OCI-LY7 (cell line): Measurements from ENCODE around the gene SPATA32. TPM values are rescaled to one million over a fixed set of nuclear protein-coding genes. Genes with fewer than 3 reads are reported as not detected.

ENCODE experiments used
- BruUV-seq: library from RNA; stranded (reverse); fragments of 400-500 nt; replicated peaks from 2 replicates; lab custom pipeline; 2021; lab: Mats Ljungman, UMichigan
- CTCF ChIA-PET: fragments of 300-600 bp; sonication (Branson Sonifier 250); formaldehyde crosslinking; loops from one replicate; lab custom pipeline; 2022; ENCODE audit warnings: antibody characterized with exemption; ENCODE audit not compliant: unreplicated experiment; lab: Charles Lee
- POLR2A ChIA-PET: fragments of 300-600 bp; sonication (Branson Sonifier 250); formaldehyde crosslinking; loops from one replicate; lab custom pipeline; 2022; ENCODE audit warnings: antibody characterized with exemption; lab: Charles Lee
- DNase-seq: peaks from one replicate; pipeline ENCODE4 v3.0.0-alpha.2; 2015; ENCODE audit warnings: low spot score
- H2AFZ ChIP-seq: fragments of 200-600 bp; sonication (generic), shearing (Covaris generic); 2 replicates; pipeline ENCODE4 v1.6.1; 2014; ENCODE audit warnings: mild to moderate bottlenecking, antibody characterized with exemption, low read length, moderate library complexity
- H3K27ac ChIP-seq: fragments of 200-600 bp; sonication (generic); 2 replicates; pipeline ENCODE4 v1.5.1; 2014; ENCODE audit warnings: mixed run types, low read depth, mild to moderate bottlenecking, moderate library complexity, low read length, inconsistent platforms; ENCODE audit not compliant: poor library complexity, severe bottlenecking
- H3K36me3 ChIP-seq: fragments of 200-600 bp; sonication (generic); 2 replicates; pipeline ENCODE4 v1.6.1; 2014; ENCODE audit warnings: mild to moderate bottlenecking, antibody characterized with exemption, low read length, moderate library complexity, mixed read lengths; ENCODE audit not compliant: insufficient read depth
- H3K4me1 ChIP-seq: fragments of 200-600 bp; sonication (generic); 2 replicates; pipeline ENCODE4 v1.5.1; 2014; ENCODE audit warnings: mild to moderate bottlenecking, low read length; ENCODE audit not compliant: insufficient read depth, poor library complexity, severe bottlenecking
- H3K4me2 ChIP-seq: fragments of 200-600 bp; sonication (generic); 2 replicates; pipeline ENCODE4 v1.6.1; 2014; ENCODE audit warnings: mild to moderate bottlenecking, low read length
- H3K4me3 ChIP-seq: fragments of 200-600 bp; sonication (generic); 2 replicates; pipeline ENCODE4 v1.5.1; 2014; ENCODE audit warnings: mild to moderate bottlenecking, low read depth, low read length; ENCODE audit not compliant: poor library complexity, severe bottlenecking
- H3K79me2 ChIP-seq: fragments of 200-600 bp; sonication (generic); 2 replicates; pipeline ENCODE4 v1.6.1; 2016; ENCODE audit warnings: low read depth, mild to moderate bottlenecking, low read length, moderate library complexity, mixed read lengths; ENCODE audit not compliant: insufficient read depth
- H3K9me2 ChIP-seq: fragments of 200-600 bp; sonication (generic); 2 replicates; pipeline ENCODE4 v1.6.1; 2016; ENCODE audit warnings: mild to moderate bottlenecking, low read length, mixed read lengths; ENCODE audit not compliant: insufficient read depth
- H3K9me3 ChIP-seq: fragments of 200-600 bp; sonication (generic); 2 replicates; pipeline ENCODE4 v1.6.1; 2014; ENCODE audit warnings: mild to moderate bottlenecking, mixed run types, low read length, mixed read lengths
- H4K20me1 ChIP-seq: fragments of 200-600 bp; sonication (generic); 2 replicates; pipeline ENCODE4 v1.6.1; 2014; ENCODE audit warnings: mild to moderate bottlenecking, antibody characterized with exemption, low read length, moderate library complexity, mixed read lengths; ENCODE audit not compliant: insufficient read depth
- CTCF ChIP-seq: fragments of 200-600 bp; sonication (generic); conservative IDR thresholded peaks from 2 replicates; pipeline ENCODE4 v1.5.1; 2014; ENCODE audit warnings: mild to moderate bottlenecking, antibody characterized with exemption, low read length, moderate library complexity, mixed read lengths
- EZH2phosphoT487 ChIP-seq: fragments of 200-600 bp; sonication (generic); IDR thresholded peaks from 2 replicates; pipeline ENCODE4 v1.6.1; 2018; ENCODE audit warnings: low read depth, borderline replicate concordance, mild to moderate bottlenecking, mixed run types, antibody characterized with exemption, low read length, moderate library complexity, mixed read lengths
- intact Hi-C: fragments of 100-400 bp; cut with micrococcal nuclease; formaldehyde crosslinking; loops from one replicate; pipeline ENCODE4 v1.10.0; 2022; ENCODE audit not compliant: unreplicated experiment
- total RNA-seq, 2 experiments: library from RNA; depleted of rRNA in 1 of 2; stranded (reverse); fragments of >200 nt in 1 of 2; shearing (Covaris generic) in 1 of 2; gene quantifications; 2 replicates each; pipeline ENCODE4 v1.2.3, GENCODE V29; 2014 to 2022

Gene SPATA32
- total RNA-seq, 2 experiments from 2014 or later, result not detected

- no peak for TF ChIP-seq CTCF
- TF ChIP-seq EZH2phosphoT487, result no peak
- DNase-seq, result no peak
- Histone ChIP-seq H3K79me2 (no peaks in the 10 kb centered on the region), H4K20me1 (no peaks in the 10 kb centered on the region), H3K27ac (no peak overlapping the region), H2AFZ (no peak overlapping the region), H3K4me1 (no peaks in the 10 kb centered on the region), H3K9me2 (no peaks in the 10 kb centered on the region), H3K9me3 (no peaks in the 10 kb centered on the region), H3K4me2 (no peak overlapping the region), H3K36me3 (peaks cover 57% of the 10 kb centered on the region), H3K4me3 (no peak overlapping the region)
- intact Hi-C loops, result no loop called here
- ChIA-PET POLR2A (no interaction called here), CTCF (no interaction called here)
- no TSS peak for BruUV-seq
Measured at GRCh38 chr17:45271603-45272002, 9.7 kb upstream of the SPATA32 start.

- H3K4me3 ChIP-seq, result no peak overlapping the region
- CTCF ChIA-PET, result no interaction called here
- H4K20me1 ChIP-seq, result no peaks in the 10 kb centered on the region
- H3K79me2 ChIP-seq, result no peaks in the 10 kb centered on the region
- H3K9me3 ChIP-seq, result no peaks in the 10 kb centered on the region
- H3K9me2 ChIP-seq, result no peaks in the 10 kb centered on the region
- no TSS peak for BruUV-seq
- POLR2A ChIA-PET, result no interaction called here
- intact Hi-C loops, result no loop called here
- TF ChIP-seq EZH2phosphoT487 (no peak), CTCF (peak; percentile 84)
- no peak overlapping the region for H3K4me2 ChIP-seq
- no peak overlapping the region for H3K27ac ChIP-seq
- H3K4me1 ChIP-seq, result no peaks in the 10 kb centered on the region
- H2AFZ ChIP-seq, result no peak overlapping the region
- peaks cover 61% of the 10 kb centered on the region for H3K36me3 ChIP-seq
- DNase-seq, result peak; percentile 46
Measured at GRCh38 chr17:45270828-45271418, 9.0 kb upstream of the SPATA32 start.

- no peak for DNase-seq
- TF ChIP-seq CTCF (no peak), EZH2phosphoT487 (no peak)
- peaks cover 64% of the 10 kb centered on the region for H3K36me3 ChIP-seq
- no TSS peak for BruUV-seq
- H2AFZ ChIP-seq, result no peak overlapping the region
- POLR2A ChIA-PET, result no interaction called here
- no peak overlapping the region for H3K4me2 ChIP-seq
- H3K4me1 ChIP-seq, result no peaks in the 10 kb centered on the region
- H3K9me2 ChIP-seq, result no peaks in the 10 kb centered on the region
- CTCF ChIA-PET, result no interaction called here
- no peaks in the 10 kb centered on the region for H4K20me1 ChIP-seq
- H3K27ac ChIP-seq, result no peak overlapping the region
- no peak overlapping the region for H3K4me3 ChIP-seq
- H3K79me2 ChIP-seq, result no peaks in the 10 kb centered on the region
- intact Hi-C loops, result no loop called here
- H3K9me3 ChIP-seq, result no peaks in the 10 kb centered on the region
Measured at GRCh38 chr17:45269912-45270311, 8.0 kb upstream of the SPATA32 start.
